Raji (cell line): ENCODE data around the gene TMEM243.

ENCODE experiments used
- POLR2A ChIP-seq: IDR thresholded peaks from 2 replicates; pipeline ENCODE4 v1.6.1; 2011; ENCODE audit warnings: low read depth, low read length, control low read depth; ENCODE audit not compliant: insufficient read depth

Gene TMEM243, protein sequence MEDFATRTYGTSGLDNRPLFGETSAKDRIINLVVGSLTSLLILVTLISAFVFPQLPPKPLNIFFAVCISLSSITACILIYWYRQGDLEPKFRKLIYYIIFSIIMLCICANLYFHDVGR

DNA sequence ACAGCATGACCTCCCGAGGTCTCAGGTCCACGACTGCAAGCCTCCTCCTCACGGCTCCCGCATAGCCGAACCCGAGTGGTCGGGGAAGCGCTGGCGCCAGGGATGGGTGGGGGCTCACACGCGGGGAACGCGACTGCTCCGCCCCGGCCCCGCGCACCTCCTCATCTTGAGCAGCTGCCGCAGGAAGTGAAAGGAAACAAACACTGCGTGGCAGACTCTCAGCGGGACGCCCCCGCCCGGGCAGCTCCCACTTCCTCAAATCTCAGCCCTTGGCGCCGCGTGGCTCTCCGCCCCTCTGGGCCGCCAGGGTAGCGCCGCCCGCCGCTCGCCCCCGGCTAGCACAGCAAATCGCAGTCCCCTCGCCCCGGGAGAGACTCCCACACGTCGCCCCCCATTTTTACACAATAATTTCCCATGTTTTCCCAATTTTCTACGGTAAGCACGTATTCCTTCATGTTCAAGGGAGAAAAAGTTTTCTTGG is at the start of gene TMEM243:
Gene TMEM243 (minus strand): TSS at position 188 of the 481 bp plus-strand sequence. CDS start 229 bp downstream, outside the sequence.
- TF ChIP-seq POLR2A: peak; percentile 71

- TF ChIP-seq POLR2A: no peak
Observed at GRCh38 chr7:87267239-87267900, 47.8 kb upstream of the TMEM243 start.

GRCh38 chr7:87263537-87263936 is 44.0 kb upstream of the TMEM243 start:
- TF ChIP-seq POLR2A: no peak

DNA sequence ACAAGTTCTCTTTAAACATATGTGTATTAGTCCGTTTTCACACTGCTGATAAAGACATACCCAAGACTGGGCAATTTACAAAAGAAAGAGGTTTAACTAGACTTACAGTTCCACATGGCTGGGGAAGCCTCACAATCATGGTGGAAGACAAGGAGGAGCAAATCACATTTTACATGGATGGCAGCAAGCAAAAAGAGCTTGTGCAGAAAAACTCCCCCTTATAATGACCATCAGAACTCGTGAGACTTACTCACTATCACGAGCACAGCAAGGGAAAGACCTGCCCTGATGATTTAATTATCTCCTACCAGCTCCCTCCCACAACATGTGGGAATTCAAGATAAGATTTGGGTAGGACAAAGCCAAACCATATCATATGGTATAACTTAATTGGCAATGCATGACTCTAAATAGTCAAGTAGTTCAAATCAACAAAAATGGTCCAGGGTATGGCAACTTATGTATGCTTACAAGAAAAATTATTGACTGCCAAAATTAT is 34.1 kb upstream of the TMEM243 start:
- no peak for TF ChIP-seq POLR2A

GRCh38 chr7:87234949-87235348 is 15.4 kb upstream of the TMEM243 start:
- no peak for TF ChIP-seq POLR2A

DNA sequence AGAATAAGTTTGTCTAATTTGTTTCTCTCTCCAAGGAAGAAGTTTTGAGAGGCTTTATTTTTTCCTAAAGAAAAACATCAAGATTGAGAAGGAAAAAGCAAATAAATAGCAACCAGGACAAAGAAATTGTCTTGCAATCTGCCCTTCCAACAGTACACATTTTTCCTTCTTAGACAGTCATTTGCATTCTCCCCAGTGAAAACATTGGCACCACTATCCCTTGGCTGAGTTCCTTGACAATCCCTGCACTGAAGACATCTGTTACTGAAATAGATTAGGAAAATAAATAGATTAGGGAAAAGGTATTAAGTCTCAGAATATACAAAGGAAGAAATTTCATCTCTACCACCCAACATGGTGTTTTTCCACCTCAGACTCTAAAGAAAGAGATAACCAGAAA is 12.2 kb upstream of the TMEM243 start:
- TF ChIP-seq POLR2A: no peak

DNA sequence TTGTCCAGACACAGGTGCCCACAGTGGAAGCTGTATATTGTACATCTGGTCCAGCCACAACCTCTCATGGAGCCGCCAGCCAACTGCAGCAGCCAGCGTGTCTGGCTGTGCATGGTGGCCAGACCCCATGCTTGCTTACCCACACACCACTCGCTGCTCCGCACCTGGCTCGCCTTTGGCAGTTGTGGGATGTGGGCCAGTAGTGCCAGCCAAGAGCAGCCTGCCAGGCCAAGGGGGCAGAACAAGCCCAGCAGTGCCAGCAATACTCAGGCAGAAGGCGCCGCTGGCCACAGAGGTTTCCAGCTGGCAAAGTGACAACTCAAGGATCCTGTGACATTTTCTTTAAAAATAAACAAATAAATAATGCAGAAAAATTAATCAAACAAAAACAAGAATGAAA is 11.7 kb upstream of the TMEM243 start:
- no peak for TF ChIP-seq POLR2A

DNA sequence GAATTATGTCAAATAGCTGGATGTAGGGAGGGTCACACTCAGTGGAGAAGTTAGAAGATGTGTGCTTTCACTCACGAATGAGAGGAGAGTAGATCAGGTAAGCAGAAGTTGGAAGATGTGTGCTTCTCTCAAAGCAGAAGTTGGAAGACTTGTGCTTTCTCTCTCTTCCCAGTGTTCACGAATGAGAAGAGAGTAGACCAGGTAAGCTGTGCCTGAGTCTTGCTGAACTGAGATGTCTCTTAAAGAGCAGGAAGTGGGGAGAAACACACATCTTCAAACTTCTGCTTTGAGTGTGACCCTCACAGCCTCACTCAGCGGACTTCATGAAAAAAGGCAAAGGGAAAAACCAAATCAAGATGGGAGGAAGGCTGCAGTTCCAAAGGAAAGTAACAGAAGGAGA is 7.0 kb upstream of the TMEM243 start:
- no peak for TF ChIP-seq POLR2A

- no peak for TF ChIP-seq POLR2A
Observed at GRCh38 chr7:87225696-87226095, 6.2 kb upstream of the TMEM243 start.

DNA sequence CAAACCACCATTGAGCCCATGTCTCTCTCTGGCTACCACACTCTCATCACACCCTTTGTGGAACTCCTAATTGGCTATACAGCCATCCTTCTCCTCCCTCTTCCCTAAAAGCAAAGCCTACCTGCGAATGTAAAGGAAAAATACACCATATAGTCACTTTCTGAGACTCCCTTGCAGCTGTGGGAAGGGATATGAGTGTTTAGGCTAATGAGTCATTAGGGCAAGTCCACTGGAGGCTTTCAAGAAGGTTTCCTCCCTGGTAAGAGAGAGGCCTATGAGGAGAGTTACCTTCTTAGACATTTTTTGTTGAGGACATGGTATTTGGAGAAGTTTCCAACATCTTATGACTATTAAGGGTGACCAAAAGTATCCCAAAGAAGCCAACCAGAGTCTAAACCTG is 4.1 kb upstream of the TMEM243 start:
- TF ChIP-seq POLR2A: no peak

DNA sequence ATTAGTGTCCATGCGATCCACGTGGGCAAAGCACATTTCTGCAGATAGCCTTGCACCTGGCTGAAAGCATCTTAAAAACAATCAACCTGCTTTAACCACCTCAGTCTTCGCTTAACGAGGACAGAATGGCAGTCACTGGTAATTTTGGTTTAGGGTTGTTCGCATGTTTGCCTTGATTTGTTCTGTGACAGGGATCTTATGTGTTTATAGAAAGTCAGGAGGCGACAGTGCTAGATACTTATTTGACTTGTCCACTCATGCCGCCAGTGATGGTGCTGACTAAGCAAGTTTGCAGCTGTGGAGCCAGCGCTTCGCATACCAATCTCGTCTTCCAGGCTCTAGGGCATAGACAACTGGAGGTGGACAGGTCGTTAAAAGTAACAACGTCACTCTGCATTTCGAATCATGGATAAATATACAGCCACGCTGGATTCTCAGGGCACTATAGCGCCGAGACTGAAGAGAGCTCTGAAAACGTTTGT is 1.2 kb upstream of the TMEM243 start:
- no peak for TF ChIP-seq POLR2A

DNA sequence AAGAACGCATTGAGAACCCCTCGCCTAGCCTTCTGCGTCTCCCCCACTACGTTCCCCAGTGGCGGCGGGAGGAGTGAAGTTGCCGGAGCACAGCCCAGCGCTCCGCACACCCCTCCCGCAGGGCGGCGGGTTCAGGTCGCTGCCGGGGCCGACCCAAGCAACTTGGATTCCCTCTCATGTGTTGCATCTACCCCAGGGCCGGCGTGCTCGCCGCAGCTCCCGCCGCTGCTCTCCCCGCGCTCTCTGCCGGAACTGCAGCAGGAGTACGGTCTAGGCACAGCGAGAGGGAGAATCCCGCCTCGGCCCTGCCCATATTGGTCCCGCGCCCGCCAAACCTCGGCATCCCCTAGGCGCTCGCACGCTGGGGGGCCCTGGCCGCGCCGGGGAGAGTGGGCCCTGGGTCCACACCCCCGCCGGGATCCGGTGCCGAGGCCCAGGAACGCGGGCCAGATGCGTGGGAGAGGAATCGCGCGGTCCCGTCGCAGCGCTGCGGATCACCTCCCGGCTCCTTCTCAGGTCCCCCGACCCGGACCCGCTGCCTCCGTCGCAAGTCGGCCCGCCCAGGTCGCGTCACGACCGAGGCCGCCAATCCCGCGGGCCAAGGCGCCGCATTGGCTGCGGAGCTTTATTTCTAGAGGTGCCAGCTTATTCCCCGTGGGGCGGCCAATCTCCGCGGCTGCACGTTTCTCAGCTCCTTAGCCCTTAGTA is 648 bp upstream of the TMEM243 start:
- peak; percentile 96 for TF ChIP-seq POLR2A

DNA sequence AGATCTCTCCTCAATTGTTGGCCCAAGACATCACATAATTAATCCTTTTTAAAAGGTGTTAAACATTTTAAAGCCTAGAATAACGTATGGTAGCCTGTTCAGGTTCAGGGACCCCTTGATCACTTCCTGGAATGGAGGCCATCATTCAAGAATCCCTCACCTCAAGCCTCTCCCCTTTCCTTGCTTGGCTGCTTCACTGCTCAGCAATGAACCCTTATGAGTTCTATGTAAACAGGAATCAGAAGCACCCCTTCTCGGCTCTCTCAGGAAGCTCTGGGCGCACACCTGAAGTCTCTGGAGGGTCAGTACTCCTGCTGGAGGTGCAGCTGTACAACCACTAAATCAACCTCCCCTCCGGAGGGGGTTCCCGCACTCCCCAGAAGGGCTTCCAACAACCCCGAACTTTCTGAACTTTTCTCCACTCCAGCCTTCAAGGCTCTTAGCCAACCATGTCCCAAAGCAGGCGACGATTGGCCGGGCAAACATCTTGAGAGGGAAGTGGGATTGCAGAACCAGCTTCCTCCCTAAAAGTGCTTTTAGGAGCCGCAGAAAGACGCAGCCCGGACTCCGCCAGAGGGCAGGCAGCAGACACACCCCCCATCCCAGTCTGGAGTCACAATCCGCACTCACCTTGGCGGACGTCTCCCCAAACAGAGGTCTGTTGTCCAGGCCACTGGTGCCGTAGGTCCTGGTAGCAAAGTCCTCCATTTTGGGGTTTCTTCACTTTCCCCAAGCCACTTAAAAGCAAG is 562 bp downstream of the TMEM243 start:
- no peak for TF ChIP-seq POLR2A

GRCh38 chr7:87217983-87218653 is 1.4 kb downstream of the TMEM243 start:
- no peak; the same call in 1 of the 2 replicates for TF ChIP-seq POLR2A
